SU-DHL-6 (cell line): ENCODE measurements around the gene RNF144B.

Experiments used
- H2AFZ ChIP-seq: fragments of 200-600 bp; sonication (generic); 2 replicates; pipeline ENCODE4 v1.6.1; 2014; ENCODE audit warnings: low read depth, mild to moderate bottlenecking, moderate library complexity, mixed read lengths, antibody characterized with exemption, low read length; ENCODE audit not compliant: severe bottlenecking
- H3F3A ChIP-seq: fragments of 200-600 bp; shearing (Covaris generic); 2 replicates; pipeline ENCODE4 v1.6.0; 2016; ENCODE audit warnings: antibody characterized with exemption, mild to moderate bottlenecking; ENCODE audit not compliant: insufficient read depth
- H3K27ac ChIP-seq: fragments of 200-600 bp; sonication (generic); 2 replicates; pipeline ENCODE4 v1.5.1; 2016; ENCODE audit warnings: low read depth, mild to moderate bottlenecking, low read length, moderate library complexity, mixed read lengths
- H3K27me3 ChIP-seq: fragments of 200-600 bp; sonication (generic), shearing (Covaris generic); 2 replicates; pipeline ENCODE4 v1.6.0; 2014; ENCODE audit warnings: mild to moderate bottlenecking, low read length
- H3K36me3 ChIP-seq: fragments of 200-600 bp; sonication (generic); 2 replicates; pipeline ENCODE4 v1.6.1; 2014; ENCODE audit warnings: mild to moderate bottlenecking, low read length, mixed read lengths
- H3K4me2 ChIP-seq: fragments of 300-600, 200-600 bp; shearing (Covaris generic), sonication (generic); 2 replicates; pipeline ENCODE4 v1.6.0; 2014; ENCODE audit warnings: low read length, low read depth, mild to moderate bottlenecking; ENCODE audit not compliant: poor library complexity, severe bottlenecking
- H3K4me3 ChIP-seq: fragments of 200-600 bp; sonication (generic); 2 replicates; pipeline ENCODE4 v1.5.1; 2014; ENCODE audit warnings: antibody characterized with exemption, low read length, mild to moderate bottlenecking, mixed read lengths; ENCODE audit not compliant: insufficient read depth, poor library complexity, severe bottlenecking
- H3K79me2 ChIP-seq: fragments of 200-600 bp; sonication (generic); 2 replicates; pipeline ENCODE4 v1.6.1; 2014; ENCODE audit warnings: mild to moderate bottlenecking, low read length, moderate library complexity; ENCODE audit not compliant: insufficient read depth
- H3K9ac ChIP-seq: fragments of 200-600 bp; sonication (generic); 2 replicates; pipeline ENCODE4 v1.7.0; 2014; ENCODE audit warnings: mild to moderate bottlenecking, low read length
- H3K9me2 ChIP-seq: fragments of 200-600 bp; sonication (generic); replicated peaks from 2 replicates; pipeline ENCODE4 v1.6.1; 2014; ENCODE audit warnings: low read length; ENCODE audit not compliant: insufficient read depth
- H3K9me3 ChIP-seq: fragments of 200-600 bp; sonication (generic); 2 replicates; pipeline ENCODE4 v1.6.1; 2014; ENCODE audit warnings: low read length, mixed read lengths; ENCODE audit not compliant: insufficient read depth
- H4K20me1 ChIP-seq: fragments of 200-600 bp; sonication (generic); 2 replicates; pipeline ENCODE4 v1.6.1; 2014; ENCODE audit warnings: low read depth, mild to moderate bottlenecking, antibody characterized with exemption, low read length, moderate library complexity, mixed read lengths
- EZH2phosphoT487 ChIP-seq: fragments of 200-600 bp; sonication (generic), shearing (Covaris generic); conservative IDR thresholded peaks from 2 replicates; pipeline ENCODE4 v1.6.1; 2018; ENCODE audit warnings: mild to moderate bottlenecking, antibody characterized with exemption, low read length, moderate library complexity, mixed read lengths
- TF ChIP-seq, protein P1 (sequence below): fragments of 200-600 bp; sonication (generic); IDR thresholded peaks from one replicate; pipeline ENCODE4 v1.5.1; 2017; ENCODE audit warnings: antibody characterized with exemption, mild to moderate bottlenecking, low read length, moderate library complexity; ENCODE audit not compliant: insufficient read depth, poor library complexity, severe bottlenecking

Gene RNF144B

DNA sequence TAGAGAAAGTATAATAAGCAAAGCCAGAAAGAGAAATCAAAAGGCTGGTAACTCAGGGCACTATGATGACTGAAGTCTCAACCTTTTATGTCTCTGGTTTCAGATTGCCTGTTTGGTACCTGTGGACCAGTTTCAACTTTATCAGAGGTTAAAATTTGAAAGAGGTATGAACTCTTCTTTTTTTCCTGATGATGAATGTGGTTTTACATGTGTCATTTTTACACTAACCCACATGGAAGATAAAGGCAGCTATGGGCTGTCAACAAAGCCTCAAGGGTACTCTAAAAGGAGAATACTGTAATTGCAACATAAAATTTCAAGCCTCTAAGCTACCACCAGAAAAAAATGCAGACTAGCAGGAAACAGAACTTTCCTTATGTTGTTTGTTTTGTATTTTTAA, 52.4 kb downstream of the RNF144B start:
- no peaks in the 10 kb centered on the region for H3K27me3 ChIP-seq
- H4K20me1 ChIP-seq: no peaks in the 10 kb centered on the region
- TF ChIP-seq EZH2phosphoT487: no peak
- TF ChIP-seq, protein P1, sequence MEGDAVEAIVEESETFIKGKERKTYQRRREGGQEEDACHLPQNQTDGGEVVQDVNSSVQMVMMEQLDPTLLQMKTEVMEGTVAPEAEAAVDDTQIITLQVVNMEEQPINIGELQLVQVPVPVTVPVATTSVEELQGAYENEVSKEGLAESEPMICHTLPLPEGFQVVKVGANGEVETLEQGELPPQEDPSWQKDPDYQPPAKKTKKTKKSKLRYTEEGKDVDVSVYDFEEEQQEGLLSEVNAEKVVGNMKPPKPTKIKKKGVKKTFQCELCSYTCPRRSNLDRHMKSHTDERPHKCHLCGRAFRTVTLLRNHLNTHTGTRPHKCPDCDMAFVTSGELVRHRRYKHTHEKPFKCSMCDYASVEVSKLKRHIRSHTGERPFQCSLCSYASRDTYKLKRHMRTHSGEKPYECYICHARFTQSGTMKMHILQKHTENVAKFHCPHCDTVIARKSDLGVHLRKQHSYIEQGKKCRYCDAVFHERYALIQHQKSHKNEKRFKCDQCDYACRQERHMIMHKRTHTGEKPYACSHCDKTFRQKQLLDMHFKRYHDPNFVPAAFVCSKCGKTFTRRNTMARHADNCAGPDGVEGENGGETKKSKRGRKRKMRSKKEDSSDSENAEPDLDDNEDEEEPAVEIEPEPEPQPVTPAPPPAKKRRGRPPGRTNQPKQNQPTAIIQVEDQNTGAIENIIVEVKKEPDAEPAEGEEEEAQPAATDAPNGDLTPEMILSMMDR: no peak
- H3K4me2 ChIP-seq: no peak overlapping the region
- no peaks in the 10 kb centered on the region for H3K9me2 ChIP-seq
- H3F3A ChIP-seq: no peaks in the 10 kb centered on the region
- H3K79me2 ChIP-seq: no peaks in the 10 kb centered on the region
- no peak overlapping the region for H3K27ac ChIP-seq
- peaks cover 5% of the 10 kb centered on the region for H3K36me3 ChIP-seq
- no peak overlapping the region for H3K9ac ChIP-seq
- no peak overlapping the region for H2AFZ ChIP-seq
- H3K4me3 ChIP-seq: no peak overlapping the region
- H3K9me3 ChIP-seq: no peaks in the 10 kb centered on the region

DNA sequence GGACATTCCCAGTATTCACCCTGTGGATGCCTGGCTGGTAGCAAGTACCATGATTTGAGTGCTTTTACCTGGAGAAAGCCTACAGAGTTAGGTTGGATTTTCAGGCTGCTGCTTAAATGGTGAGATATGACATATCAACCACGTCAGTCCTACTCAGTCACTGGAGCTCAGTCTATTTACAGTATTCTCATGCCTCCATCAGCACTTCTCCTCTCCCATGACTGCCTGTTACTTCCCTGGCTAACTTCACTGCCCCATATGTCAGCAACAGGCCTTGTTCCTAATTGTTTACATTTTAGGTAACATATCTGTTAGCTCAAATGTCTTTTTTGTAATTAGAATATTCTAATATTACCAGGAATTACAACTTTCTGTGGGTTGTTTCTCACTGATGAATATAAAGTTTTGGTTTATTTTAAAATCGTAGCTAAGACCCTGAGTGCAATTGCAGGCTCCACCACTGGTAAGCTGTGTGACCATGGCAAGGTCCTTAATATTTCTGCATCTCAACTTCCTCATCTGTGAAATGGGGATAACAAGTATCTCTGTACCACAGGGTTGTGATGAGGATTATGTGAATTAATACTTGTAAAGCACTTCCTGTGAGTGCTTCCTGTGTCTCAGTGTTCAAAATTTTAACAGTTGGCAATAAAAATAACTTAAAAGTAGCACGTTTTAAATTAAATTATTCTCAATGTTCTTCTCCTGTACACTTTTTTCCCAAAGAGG, 54.3 kb downstream of the RNF144B start:
- no peaks in the 10 kb centered on the region for H4K20me1 ChIP-seq

DNA sequence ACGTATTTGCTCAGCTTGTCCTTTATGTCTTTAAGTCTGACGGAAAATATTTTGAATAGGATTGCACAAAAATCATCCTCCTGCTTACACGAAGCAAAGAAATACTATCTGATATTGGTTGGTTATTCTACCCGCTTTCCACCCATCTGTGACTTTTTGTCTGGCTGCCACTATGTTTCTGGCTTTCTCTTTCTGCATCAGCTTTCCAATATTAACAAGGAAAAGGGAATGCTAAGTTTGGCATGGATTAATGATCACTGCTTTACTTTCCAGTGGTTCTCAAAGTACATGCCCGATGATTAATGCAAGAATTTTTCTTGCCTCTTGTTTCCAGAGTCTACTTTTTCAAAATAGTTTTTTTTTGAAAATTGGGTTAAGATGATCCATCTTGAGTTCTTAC, 57.0 kb downstream of the RNF144B start:
- no peak overlapping the region for H3K27ac ChIP-seq
- no peaks in the 10 kb centered on the region for H3K79me2 ChIP-seq
- H3K9ac ChIP-seq: no peak overlapping the region
- no peaks in the 10 kb centered on the region for H3K27me3 ChIP-seq
- H2AFZ ChIP-seq: no peak overlapping the region
- H4K20me1 ChIP-seq: no peaks in the 10 kb centered on the region
- no peaks in the 10 kb centered on the region for H3K9me3 ChIP-seq
- no peaks in the 10 kb centered on the region; the same call in 1 of the 2 replicates for H3F3A ChIP-seq
- H3K4me2 ChIP-seq: no peak overlapping the region
- no peaks in the 10 kb centered on the region for H3K36me3 ChIP-seq
- H3K9me2 ChIP-seq: no peaks in the 10 kb centered on the region
- no peak overlapping the region for H3K4me3 ChIP-seq
- TF ChIP-seq EZH2phosphoT487: no peak
- TF ChIP-seq, protein P1: no peak

More for the DNA sequence above, 54.3 kb downstream of the RNF144B start:
- no peak overlapping the region for H3K4me2 ChIP-seq
- H3K27me3 ChIP-seq: no peaks in the 10 kb centered on the region
- no peaks in the 10 kb centered on the region for H3K79me2 ChIP-seq
- H3K4me3 ChIP-seq: no peak overlapping the region
- no peak overlapping the region for H3K9ac ChIP-seq
- H3K9me2 ChIP-seq: no peaks in the 10 kb centered on the region
- H3K36me3 ChIP-seq: 0 out of 2 replicates have a peak, but pooled peaks cover under 1% of the 10 kb centered on the region
- H3F3A ChIP-seq: no peaks in the 10 kb centered on the region
- no peak for TF ChIP-seq EZH2phosphoT487
- TF ChIP-seq, protein P1: no peak
- H3K9me3 ChIP-seq: no peaks in the 10 kb centered on the region
- H3K27ac ChIP-seq: no peak overlapping the region
- no peak overlapping the region for H2AFZ ChIP-seq
